ENCODE data around the gene HRAS. TPM values are rescaled to one million over a fixed set of nuclear protein-coding genes. Genes with fewer than 3 reads are reported as not detected.
A peak's percentile ranks its signal among the peaks of the same experiment; 100 is the strongest.
"Not testable (repeated sequence)": the region's sequence is repeated elsewhere in the genome, so short reads cannot be mapped to it uniquely, and the experiment has no call there.

HRAS gene
- total and polyA plus RNA-seq, 7 donors = 43.6 to 76.2 (median 56.3) TPM

GRCh38 chr11:575996-576768 lies 40.8 kb upstream of the HRAS start, which contains the start of gene PHRF1:
TSS of gene PHRF1 (plus strand) at chr11:576470. CDS start at chr11:581513, 5,043 bp downstream.
- peaks cover 47% of the 10 kb centered on the region for H3K4me1 ChIP-seq
- peaks cover 0 to under 1% of the 10 kb centered on the region in 2 donors for H3K36me3 ChIP-seq (ENCODE audit: insufficient read depth in 1 of 2, low read depth in 1 of 2)
- no peaks in the 10 kb centered on the region for H3K27me3 ChIP-seq (ENCODE audit: insufficient read depth in 3 of 3, low read length in 2 of 3)
- 0 to 1% (median 0%) methylated on average over 30 to 94 of the region's 99 CpGs for WGBS, 3 donors
- ATAC-seq (peak; percentile 92 to 95 (median 93)), DNase-seq (peak; percentile 96 to 99)
- TF ChIP-seq CTCF (IDR thresholded peaks at IDR 0.05) = no peak
- H3K9me3 ChIP-seq = no peaks in the 10 kb centered on the region
- intact Hi-C loops (cut with DNase I) = loop anchor here (2.0 to 10.0 kb wide), 3 partner anchors 35 to 119 kb away; partner anchors contain the start of genes DEAF1 (in 1 of the 2), SCT (in 1 of the 2) and TMEM80 (in 1 of the 2)
- H3K27ac ChIP-seq = peak within 1 kb of the TSS; percentile 97
- H3K4me3 ChIP-seq = peak within 1 kb of the TSS; percentile 98

- H3K4me3 ChIP-seq = peak overlapping the region; percentile 80
- H3K4me1 ChIP-seq = peaks cover 42% of the 10 kb centered on the region
- intact Hi-C loops (cut with DNase I) = loop anchor here (5.0 to 10.0 kb wide), 2 partner anchors 52 to 119 kb away; partner anchors contain the start of genes DEAF1 (in 1 of the 2), SCT (in 1 of the 2) and TMEM80 (in 1 of the 2)
- 1 to 3% (median 1%) methylated on average over 32 to 81 of the region's 81 CpGs for WGBS, 3 donors
- DNase-seq (no peak), ATAC-seq (peak in 3 of 4 donors; percentile 1 to 70 (median 7))
- no peaks in the 10 kb centered on the region for H3K27me3 ChIP-seq (ENCODE audit: insufficient read depth in 3 of 3, low read length in 2 of 3)
- no peak for TF ChIP-seq CTCF (IDR thresholded peaks at IDR 0.05)
- H3K36me3 ChIP-seq (ENCODE audit: insufficient read depth in 1 of 2, low read depth in 1 of 2) = no peaks in the 10 kb centered on the region
- no peaks in the 10 kb centered on the region for H3K9me3 ChIP-seq
- peak overlapping the region; percentile 71 for H3K27ac ChIP-seq
These were observed 40.1 kb upstream of the HRAS start for GRCh38 chr11:575313-575995.

- Histone ChIP-seq H3K36me3 (ENCODE audit: insufficient read depth in 1 of 2, low read depth in 1 of 2) (no peaks in the 10 kb centered on the region), H3K4me3 (peak overlapping the region; percentile 80), H3K27ac (no peak overlapping the region), H3K27me3 (ENCODE audit: insufficient read depth in 3 of 3, low read length in 2 of 3) (no peaks in the 10 kb centered on the region), H3K4me1 (peaks cover 35% of the 10 kb centered on the region), H3K9me3 (no peaks in the 10 kb centered on the region)
- DNase-seq (no peak), ATAC-seq (peak in 1 of 4 donors; percentile 0)
- 35 to 45% (median 39%) methylated on average over 23 to 25 of the region's 25 CpGs for WGBS, 3 donors
- TF ChIP-seq CTCF (IDR thresholded peaks at IDR 0.05) = no peak
- intact Hi-C loops (cut with DNase I) = loop anchor here (5.0 to 10.0 kb wide), 2 partner anchors 53 to 120 kb away; partner anchors contain the start of genes DEAF1 (in 1 of the 2), SCT (in 1 of the 2) and TMEM80 (in 1 of the 2)
These were observed 39.4 kb upstream of the HRAS start for GRCh38 chr11:574632-575312.

- not testable (repeated sequence) for H3K27ac ChIP-seq; H3K36me3 ChIP-seq (ENCODE audit: insufficient read depth in 1 of 2, low read depth in 1 of 2); DNase-seq; H3K27me3 ChIP-seq (ENCODE audit: insufficient read depth in 3 of 3, low read length in 2 of 3); ATAC-seq; H3K9me3 ChIP-seq
- intact Hi-C loops (cut with DNase I) = loop anchor here in 1 of 2 donors (10.0 kb wide), 1 partner anchor 121 kb away; the partner anchor contains the start of genes DEAF1 and TMEM80
- peak overlapping the region; percentile 80 for H3K4me3 ChIP-seq
- peaks cover 34% of the 10 kb centered on the region for H3K4me1 ChIP-seq
- 50 to 68% (median 68%) methylated on average over 14 of the region's 14 CpGs for WGBS, 3 donors
These were observed 38.7 kb upstream of the HRAS start for GRCh38 chr11:574031-574570.
